Measurements from ENCODE around the gene MZT2A.
"Not testable (repeated sequence)": the region's sequence is repeated elsewhere in the genome, so short reads cannot be mapped to it uniquely, and the experiment has no call there.

MZT2A gene

DNA sequence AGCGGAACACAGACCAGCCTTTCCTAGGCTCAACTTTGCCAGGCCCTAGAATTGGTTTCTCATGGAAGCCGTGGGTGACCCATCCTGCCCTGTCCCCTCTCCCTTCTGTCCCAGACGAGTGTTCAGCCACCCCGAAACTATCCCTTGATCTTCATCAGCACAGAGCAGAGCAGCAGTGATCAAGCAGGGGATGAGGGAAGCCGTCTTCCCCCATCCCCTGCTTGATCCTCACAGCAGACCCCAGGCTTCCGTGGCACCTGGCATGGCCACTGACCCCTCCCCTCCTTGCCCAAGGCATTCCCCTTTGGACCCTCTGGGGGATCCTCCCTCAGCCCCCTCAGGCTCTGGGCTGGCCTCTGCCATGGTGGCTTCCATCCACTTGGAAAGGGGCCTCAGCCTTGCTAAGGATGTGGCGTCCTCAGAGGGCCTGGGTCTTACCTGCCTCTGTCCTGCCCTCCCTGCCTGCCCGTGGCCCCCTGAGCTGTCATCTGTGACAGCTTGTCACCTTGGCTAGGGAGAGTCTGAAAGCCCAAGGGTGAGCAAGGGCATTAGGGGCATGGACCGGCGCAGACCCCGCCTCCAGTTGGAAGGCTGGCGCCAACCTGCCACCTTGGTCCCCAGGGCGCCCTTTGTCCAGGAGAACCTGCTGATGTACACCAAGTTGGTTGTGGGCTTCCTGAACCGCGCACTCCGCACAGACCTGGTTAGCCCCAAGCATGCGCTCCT lies 25.1 kb upstream of the MZT2A start:
- no peak overlapping the region for H3K4me3 ChIP-seq
- peaks cover 39% of the 10 kb centered on the region for H3K4me1 ChIP-seq
- H3K27me3 ChIP-seq: no peaks in the 10 kb centered on the region
- H3K9me3 ChIP-seq: no peaks in the 10 kb centered on the region
- no peak overlapping the region for H3K9ac ChIP-seq
- peaks cover 49% of the 10 kb centered on the region for H4K20me1 ChIP-seq
- no peak overlapping the region for H3K27ac ChIP-seq
- peaks cover 58% of the 10 kb centered on the region for H3K36me3 ChIP-seq
- no peak for TF ChIP-seq Cebpa-rat (IDR thresholded peaks at IDR 0.05)
- no peak overlapping the region for H3K4me2 ChIP-seq

DNA sequence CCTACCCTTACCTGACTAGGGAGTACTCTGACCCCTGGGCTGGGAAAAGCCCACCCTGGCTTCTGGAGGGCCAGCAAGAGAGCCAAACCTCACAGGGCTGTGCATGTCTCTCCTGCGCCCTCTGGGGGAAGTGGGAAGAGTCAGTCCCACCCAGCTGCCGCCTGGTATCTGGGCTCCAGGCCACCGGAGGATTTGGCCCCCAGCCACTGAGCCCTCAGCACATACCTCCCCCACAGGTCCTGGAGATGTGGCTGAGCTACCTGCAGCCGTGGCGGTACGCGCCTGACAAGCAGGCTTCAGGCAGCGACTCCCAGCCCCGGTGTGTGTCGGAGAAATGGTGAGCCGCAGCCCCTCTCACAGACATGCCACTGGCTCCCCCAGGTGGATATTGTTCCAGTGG lies 24.4 kb upstream of the MZT2A start:
- Histone ChIP-seq H3K36me3 (peaks cover 55% of the 10 kb centered on the region), H4K20me1 (peaks cover 55% of the 10 kb centered on the region), H3K4me1 (peaks cover 41% of the 10 kb centered on the region), H3K4me2 (peak overlapping the region; percentile 80)
- not testable (repeated sequence) for H3K9ac ChIP-seq, H3K4me3 ChIP-seq, H3K27ac ChIP-seq, H3K9me3 ChIP-seq, H3K27me3 ChIP-seq

DNA sequence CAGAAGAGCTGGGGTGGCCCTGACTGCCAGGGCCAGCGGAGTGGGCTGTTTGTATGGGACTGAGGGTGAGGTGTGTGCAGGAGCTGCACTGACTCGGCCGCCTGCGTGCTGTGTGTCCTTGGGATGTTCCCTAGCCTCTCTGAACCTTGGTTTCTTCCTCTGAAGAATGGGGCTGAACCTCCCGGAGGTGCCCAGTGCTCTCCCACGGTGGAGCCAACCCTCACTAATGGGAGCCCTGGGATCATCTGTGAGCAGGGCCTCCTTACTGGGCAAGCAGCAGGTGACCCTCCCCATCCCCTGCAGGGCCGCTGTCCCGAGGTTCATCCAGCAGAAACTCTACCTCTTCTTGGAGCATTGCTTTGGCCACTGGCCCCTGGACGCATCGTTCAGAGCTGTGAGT lies 23.8 kb upstream of the MZT2A start:
- no peak overlapping the region for H3K9ac ChIP-seq
- peaks cover 59% of the 10 kb centered on the region for H4K20me1 ChIP-seq
- TF ChIP-seq Cebpa-rat (IDR thresholded peaks at IDR 0.05): no peak

DNA sequence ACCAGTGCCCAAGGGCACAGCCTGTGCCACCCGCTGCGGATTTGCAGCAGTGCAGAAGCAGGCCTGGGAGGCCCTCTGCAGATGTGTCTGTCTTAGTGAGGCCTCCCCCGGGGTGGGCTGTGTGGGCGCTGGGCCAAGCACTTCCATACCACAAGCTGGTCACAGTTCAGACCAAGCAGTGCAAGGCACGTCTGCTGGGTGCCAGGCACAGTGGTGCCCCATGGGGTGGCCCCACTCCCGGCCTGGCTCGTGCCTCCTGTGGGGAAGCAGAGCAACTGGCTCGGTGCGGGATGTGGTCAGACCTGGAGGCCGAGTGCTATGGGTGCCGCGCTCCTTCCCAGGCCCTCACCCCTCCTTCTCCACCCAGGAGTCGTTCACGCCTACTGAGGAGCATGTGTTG lies 23.0 kb upstream of the MZT2A start:
- not testable (repeated sequence) for H3K27me3 ChIP-seq, H3K9me3 ChIP-seq, H3K4me3 ChIP-seq
- Histone ChIP-seq H3K4me2 (peak overlapping the region; percentile 80), H3K27ac (peak overlapping the region; percentile 60; the same call in 1 of the 2 replicates), H3K4me1 (peaks cover 46% of the 10 kb centered on the region), H3K9ac (peak overlapping the region; percentile 50; the same call in 1 of the 2 replicates), H3K36me3 (peaks cover 45% of the 10 kb centered on the region), H4K20me1 (peaks cover 66% of the 10 kb centered on the region)

More for the DNA sequence above, 23.8 kb upstream of the MZT2A start:
- Histone ChIP-seq H3K27me3 (no peaks in the 10 kb centered on the region), H3K27ac (peak overlapping the region; percentile 30; the same call in 1 of the 2 replicates), H3K36me3 (peaks cover 52% of the 10 kb centered on the region), H3K4me1 (peaks cover 45% of the 10 kb centered on the region), H3K4me2 (peak overlapping the region; percentile 80), H3K4me3 (no peak overlapping the region), H3K9me3 (no peaks in the 10 kb centered on the region)

DNA sequence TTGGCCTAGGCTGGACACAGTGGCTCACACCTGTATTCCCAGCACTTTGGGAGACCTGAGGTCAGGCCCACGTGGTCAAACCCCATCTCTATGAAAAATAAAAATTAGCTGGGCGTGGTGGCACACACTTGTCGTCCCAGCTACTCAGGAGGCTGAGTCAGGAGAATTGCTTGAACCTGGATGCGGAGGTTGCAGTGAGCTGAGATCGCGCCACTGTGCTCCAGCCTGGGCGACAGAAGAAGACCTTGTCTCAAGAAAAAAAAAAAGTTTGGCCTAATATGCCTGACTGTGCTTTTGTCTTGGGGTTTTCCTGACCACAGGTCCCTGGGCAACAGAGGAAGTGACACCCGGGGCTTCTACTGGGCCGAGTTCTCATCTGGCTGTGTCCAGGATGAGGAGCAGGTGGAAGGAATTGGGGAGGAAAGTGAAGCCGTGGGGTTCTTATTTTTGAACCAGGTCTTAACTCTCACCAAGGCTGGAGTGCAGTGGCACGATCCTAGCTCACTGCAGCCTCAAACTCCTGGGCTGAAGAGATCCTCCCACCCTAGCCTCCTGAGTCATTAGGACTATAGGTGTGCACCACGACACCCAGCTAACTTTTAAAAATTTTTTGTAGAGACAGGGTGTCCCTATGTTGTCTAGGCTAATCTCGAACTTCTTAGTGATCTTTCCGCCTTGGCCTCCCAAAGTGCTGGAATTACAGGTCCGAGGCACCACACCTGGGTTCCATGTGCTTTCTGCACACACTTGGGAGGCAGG lies 22.4 kb upstream of the MZT2A start:
- H3K27ac ChIP-seq: peak overlapping the region; percentile 60; the same call in 1 of the 2 replicates
- H3K36me3 ChIP-seq: peaks cover 45% of the 10 kb centered on the region

DNA sequence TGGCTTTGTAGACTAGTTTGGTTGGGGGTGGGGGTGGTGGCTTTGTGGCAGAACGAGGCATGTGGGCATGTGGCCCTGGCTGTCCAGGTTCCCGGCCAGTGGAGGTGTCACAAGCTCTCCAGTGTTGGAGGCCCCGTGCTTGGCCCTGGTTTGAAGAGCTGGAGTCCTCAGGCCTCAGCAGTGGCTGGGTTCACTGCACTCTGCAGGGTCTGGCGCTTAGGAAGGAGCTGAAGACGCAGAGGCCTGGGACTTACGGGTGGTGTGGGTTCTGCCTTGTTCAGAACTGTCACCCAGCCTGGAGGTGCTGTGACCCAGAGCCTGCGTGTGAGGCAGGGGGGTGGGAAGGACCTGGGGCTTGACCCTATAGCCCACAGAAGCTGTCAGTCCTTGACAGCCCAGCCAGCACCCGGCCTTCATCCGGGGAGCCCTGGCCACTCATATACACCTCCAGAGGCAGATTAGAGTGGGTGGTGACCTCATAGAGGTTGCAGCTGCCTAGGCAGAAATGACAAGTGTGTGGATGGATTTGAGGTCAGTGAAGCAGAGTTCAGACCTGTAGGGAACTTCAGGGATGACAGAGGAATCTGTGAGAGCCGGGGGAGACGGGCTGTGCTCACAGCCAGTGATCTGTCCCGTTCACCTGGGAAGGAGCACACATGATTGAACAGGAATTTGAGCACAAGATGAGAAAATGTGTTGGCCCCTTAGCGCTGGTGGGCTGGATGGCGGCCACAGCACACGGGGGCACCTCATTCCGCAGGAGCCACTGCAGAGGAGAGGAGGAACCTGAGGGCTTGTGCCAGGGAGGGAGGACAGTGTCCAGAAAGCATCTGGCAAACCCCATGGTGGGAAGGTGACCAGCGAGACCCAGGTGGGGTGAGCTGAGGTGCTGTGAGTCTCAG lies 20.0 kb upstream of the MZT2A start:
- not testable (repeated sequence) for H3K9ac ChIP-seq, H3K9me3 ChIP-seq, H3K27ac ChIP-seq, H3K27me3 ChIP-seq, H3K4me3 ChIP-seq, H3K4me2 ChIP-seq
- Histone ChIP-seq H3K4me1 (peaks cover 53% of the 10 kb centered on the region), H4K20me1 (peaks cover 71% of the 10 kb centered on the region), H3K36me3 (peaks cover 45% of the 10 kb centered on the region)

More for the DNA sequence above, 22.4 kb upstream of the MZT2A start:
- H3K27me3 ChIP-seq, H3K4me3 ChIP-seq, H3K9me3 ChIP-seq: not testable (repeated sequence)
- Histone ChIP-seq H4K20me1 (peaks cover 72% of the 10 kb centered on the region), H3K4me2 (peak overlapping the region; percentile 80), H3K9ac (peak overlapping the region; percentile 53; the same call in 1 of the 2 replicates), H3K4me1 (peaks cover 52% of the 10 kb centered on the region)

DNA sequence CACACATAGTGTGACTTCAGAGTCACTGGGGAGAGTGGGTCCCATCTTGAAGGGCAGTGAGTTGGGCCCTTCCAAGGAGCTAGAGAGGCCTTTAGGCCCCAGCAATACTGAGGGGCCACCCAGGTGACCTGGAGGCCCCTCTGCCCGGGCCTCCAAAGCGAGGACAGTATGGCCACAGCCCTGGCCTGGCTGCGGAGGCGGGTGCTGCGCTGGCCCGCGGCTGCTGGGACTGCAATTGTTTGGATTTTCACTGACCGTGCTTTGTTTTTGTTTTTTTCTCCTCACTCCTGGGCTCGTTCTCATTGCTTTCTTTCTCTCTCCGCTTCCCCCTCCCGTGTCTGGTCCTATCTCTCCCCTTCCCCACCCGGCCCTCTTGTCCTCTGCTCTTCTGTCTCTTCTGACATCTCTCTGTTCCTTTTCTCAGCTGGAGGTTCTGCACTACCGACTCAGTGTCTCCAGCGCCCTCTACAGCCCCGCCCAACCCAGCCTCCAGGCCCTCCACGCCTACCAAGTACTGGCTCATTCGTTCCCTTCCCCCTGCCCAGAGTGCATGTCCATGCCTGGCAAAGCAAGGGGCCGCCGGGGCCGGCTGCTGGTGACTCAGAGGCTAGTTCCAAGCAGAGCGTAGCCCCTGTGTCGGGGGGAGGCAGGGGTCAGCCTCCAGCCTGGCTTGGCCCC lies 19.2 kb upstream of the MZT2A start:
- not testable (repeated sequence) for H3K9ac ChIP-seq, H3K27me3 ChIP-seq, H3K9me3 ChIP-seq, H3K4me3 ChIP-seq, H3K27ac ChIP-seq
- H3K4me2 ChIP-seq: peak overlapping the region; percentile 32
- H3K4me1 ChIP-seq: peaks cover 49% of the 10 kb centered on the region
- H4K20me1 ChIP-seq: peaks cover 63% of the 10 kb centered on the region
- H3K36me3 ChIP-seq: peaks cover 44% of the 10 kb centered on the region

DNA sequence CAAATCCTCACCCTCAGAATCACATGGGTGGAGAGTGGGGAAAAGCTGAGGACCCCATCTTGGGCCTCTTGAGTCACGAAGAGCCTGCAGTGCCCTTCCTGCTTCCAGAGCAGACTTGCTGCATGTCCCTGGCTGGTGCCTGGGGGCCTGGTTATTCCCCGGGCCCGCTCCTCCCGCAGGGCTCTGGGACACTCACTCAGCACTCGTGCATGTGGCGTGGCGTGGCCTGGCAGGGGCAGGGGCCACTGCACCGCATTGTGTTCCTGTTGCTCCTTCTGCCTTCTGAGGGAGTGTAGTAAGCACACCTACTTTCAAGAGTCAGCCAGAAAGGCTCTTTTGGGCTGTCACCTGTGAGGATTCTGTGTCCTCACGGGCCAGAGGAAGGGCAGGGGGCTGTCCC lies 17.4 kb upstream of the MZT2A start:
- Histone ChIP-seq H4K20me1 (peaks cover 53% of the 10 kb centered on the region), H3K9ac (no peak overlapping the region), H3K27me3 (no peaks in the 10 kb centered on the region), H3K4me3 (no peak overlapping the region), H3K4me2 (no peak overlapping the region), H3K27ac (no peak overlapping the region), H3K4me1 (peaks cover 37% of the 10 kb centered on the region), H3K36me3 (peaks cover 60% of the 10 kb centered on the region), H3K9me3 (no peaks in the 10 kb centered on the region)
- TF ChIP-seq Cebpa-rat (IDR thresholded peaks at IDR 0.05): no peak

DNA sequence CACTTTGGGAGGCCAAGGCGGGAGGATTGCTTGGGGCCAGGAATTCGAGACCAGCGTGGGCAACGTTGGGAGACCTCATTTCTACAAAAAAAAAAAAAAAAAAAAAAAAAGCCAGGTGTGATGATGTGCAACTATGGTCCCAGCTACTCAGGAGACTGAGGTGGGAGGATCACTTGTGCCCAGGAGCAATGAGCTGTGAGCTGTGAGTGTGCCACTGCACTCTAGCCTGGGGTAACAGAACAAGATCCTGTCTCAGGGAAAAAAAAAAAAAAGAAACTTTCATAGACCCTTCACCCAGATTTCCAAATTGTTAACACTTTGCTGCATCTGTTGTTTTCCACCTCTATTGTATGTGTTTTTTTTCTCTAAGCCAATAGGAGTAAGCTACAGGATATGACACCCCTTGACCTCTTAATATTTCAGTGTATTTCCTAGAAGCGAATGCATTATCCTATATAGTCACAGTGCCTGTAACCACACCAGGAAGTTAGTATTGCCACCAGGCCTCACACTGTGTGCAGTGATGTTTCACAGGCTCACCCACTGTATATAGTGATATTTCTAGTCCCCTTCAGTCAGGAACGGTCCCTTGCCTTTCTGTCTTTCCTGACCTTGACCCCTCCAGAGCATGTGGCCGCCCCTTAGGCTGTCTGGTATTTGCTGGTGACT lies 12.0 kb upstream of the MZT2A start:
- peaks cover 87% of the 10 kb centered on the region for H3K36me3 ChIP-seq
- H3K9ac ChIP-seq, H4K20me1 ChIP-seq, H3K4me3 ChIP-seq, H3K9me3 ChIP-seq, H3K27me3 ChIP-seq, H3K27ac ChIP-seq, H3K4me2 ChIP-seq, H3K4me1 ChIP-seq: not testable (repeated sequence)

DNA sequence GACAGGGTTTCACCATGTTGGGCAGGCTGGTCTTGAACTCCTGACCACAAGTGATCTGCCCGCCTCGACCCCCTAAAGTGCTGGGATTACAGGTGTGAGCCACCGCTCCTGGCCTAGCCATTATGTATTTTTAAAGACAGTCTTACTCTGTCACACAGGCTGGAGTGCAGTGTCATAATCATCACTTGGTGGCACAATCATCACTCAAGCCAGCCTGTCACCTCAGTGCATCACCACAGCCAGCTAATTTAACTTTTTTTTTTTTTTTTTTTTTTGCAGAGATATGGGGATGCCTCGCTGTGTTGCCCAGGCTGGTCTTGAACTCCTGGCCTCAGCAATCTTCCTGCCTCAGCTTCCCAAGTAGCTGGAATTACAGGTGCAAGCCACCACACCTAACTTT lies 11.4 kb upstream of the MZT2A start:
- not testable (repeated sequence) for H3K27ac ChIP-seq, H3K4me3 ChIP-seq, H3K4me2 ChIP-seq, H3K9ac ChIP-seq, H3K27me3 ChIP-seq, H3K4me1 ChIP-seq, H4K20me1 ChIP-seq, H3K9me3 ChIP-seq
- peaks cover 88% of the 10 kb centered on the region for H3K36me3 ChIP-seq

DNA sequence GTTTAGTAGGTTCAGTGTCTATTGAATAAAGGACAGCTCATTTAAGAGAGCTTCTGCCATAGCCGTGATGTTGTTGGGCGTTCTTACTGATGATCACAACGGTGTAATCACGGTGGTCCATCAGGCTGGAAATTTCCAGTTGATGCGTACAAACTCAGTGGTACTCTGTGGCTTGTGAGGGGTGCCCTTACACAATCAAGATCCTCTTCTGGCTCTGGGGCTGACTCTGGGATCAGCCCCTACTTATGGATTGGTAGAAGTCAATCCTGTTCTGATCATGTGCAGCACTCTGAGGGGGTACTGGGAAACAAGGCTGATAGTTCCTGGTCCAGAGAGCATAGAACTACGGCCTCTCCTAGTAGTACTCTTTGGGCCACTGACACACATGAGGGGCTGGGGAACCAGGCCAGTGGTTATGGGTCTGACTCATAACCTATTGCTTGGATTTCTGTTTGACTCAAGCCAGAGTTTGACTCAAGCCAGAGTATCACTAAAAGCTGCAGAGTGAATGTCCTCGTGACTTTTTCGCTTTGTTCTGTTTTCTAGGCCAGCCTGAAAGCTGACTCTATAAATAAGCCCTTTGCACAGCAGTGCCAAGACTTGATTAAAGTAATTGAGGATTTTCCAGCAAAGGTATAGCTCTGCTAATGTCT lies 6.2 kb upstream of the MZT2A start:
- H3K4me2 ChIP-seq, H3K4me3 ChIP-seq, H3K9me3 ChIP-seq, H3K27me3 ChIP-seq, H3K9ac ChIP-seq, H3K27ac ChIP-seq: not testable (repeated sequence)
- peaks cover 20% of the 10 kb centered on the region for H3K4me1 ChIP-seq
- H3K36me3 ChIP-seq: peaks cover 62% of the 10 kb centered on the region
- H4K20me1 ChIP-seq: peaks cover 50% of the 10 kb centered on the region

DNA sequence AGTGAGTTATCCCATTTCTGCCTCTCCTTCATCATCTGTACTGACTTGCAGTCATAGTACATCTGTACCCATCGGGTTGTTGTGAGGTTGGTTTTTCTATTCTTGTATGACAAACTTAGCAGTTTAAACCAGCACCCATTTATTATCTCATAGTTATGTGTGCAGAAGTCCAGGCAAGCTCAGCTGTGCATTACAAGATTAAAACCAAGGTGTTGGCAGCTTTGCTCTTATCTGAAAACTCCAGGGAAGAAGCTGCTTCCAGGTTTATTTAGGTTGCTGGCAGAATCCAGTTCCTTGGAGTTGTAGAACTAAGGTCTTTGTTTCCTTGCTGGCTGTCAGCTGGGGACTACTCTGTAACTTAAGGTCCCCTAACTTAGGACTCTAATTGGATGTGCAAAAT lies 3.3 kb upstream of the MZT2A start:
- not testable (repeated sequence) for H3K4me3 ChIP-seq, H3K27ac ChIP-seq, H3K9ac ChIP-seq, H3K9me3 ChIP-seq, H3K27me3 ChIP-seq
- Histone ChIP-seq H3K4me1 (peaks cover 24% of the 10 kb centered on the region), H3K4me2 (0 out of 2 replicates have a peak overlapping the region, but pooled peaks have one; percentile 87), H3K36me3 (peaks cover 34% of the 10 kb centered on the region), H4K20me1 (peaks cover 54% of the 10 kb centered on the region)
